NB4 (cell line): Measurements from ENCODE around the gene MYOM3.

Experiments
- CTCF ChIP-seq: IDR thresholded peaks from one replicate; pipeline ENCODE4 v1.5.1; 2012; ENCODE audit warnings: low read depth, low read length
- POLR2A ChIP-seq: IDR thresholded peaks from 2 replicates; pipeline ENCODE4 v1.6.1; 2011; ENCODE audit warnings: mild to moderate bottlenecking; ENCODE audit not compliant: insufficient read length; ENCODE audit errors: extremely low read depth
- TF ChIP-seq, protein P1 (sequence below): IDR thresholded peaks from 2 replicates; pipeline ENCODE4 v1.6.1; 2011; ENCODE audit warnings: low read depth, low read length

DNA sequence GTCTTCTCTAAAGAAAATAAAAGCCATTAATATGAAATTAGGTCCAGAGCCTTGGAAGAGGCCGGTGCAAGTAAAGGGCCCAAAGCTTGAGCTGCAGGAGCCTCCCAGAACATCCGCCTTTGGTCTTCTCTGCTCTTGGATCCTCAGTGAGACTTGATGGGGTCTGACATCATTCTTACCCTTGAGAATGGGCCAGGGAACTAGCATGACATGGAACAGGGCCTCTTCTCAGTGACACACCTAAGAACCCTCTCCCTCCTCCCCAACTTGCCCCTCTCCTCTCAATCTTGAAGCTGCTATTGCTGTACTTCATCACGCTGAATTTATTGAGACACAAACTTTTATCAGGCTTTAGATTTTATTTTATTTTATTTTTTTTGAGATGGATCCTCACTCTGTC lies 91.5 kb downstream of the MYOM3 start:
- TF ChIP-seq CTCF: no peak
- TF ChIP-seq, protein P1, sequence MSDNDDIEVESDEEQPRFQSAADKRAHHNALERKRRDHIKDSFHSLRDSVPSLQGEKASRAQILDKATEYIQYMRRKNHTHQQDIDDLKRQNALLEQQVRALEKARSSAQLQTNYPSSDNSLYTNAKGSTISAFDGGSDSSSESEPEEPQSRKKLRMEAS: no peak
- TF ChIP-seq POLR2A: no peak
